ENCODE data around the gene LRRC74A.
"Not testable (repeated sequence)": the region's sequence is repeated elsewhere in the genome, so short reads cannot be mapped to it uniquely, and the experiment has no call there.

Gene LRRC74A

GRCh38 chr14:76909266-76909665 is 83.1 kb downstream of the LRRC74A start:
- ChIA-PET POLR2A (interaction anchor here (0.6 kb wide), 1 partner anchor 62 kb away, joined by 3 read pairs; no protein-coding TSS in a partner anchor), CTCF (interaction anchor here (0.9 to 18.5 kb wide), 13 partner anchors 10 to 161 kb away, joined by 3 to 421 read pairs (median 5); partner anchors contain the start of gene IRF2BPL)
- peak overlapping the region in 2 of 7 experiments; percentile 24 to 28 for H3K4me3 ChIP-seq (ENCODE audit: control insufficient read depth in 1 of 7, extremely low read depth in 1 of 7, insufficient read depth in 4 of 7, low read depth in 2 of 7, low read length in 6 of 7)
- no peaks in the 10 kb centered on the region for H3K9me3 ChIP-seq (ENCODE audit: control extremely low read depth in 1 of 5, control insufficient read depth in 4 of 5, insufficient read depth in 2 of 5, low read depth in 1 of 5, low read length in 4 of 5)
- no peaks in the 10 kb centered on the region for H3K27me3 ChIP-seq (replicated peaks in 2 of 5; ENCODE audit: control insufficient read depth in 4 of 5, insufficient read depth in 5 of 5, low read length in 4 of 5)
- H3K27ac ChIP-seq (ENCODE audit: insufficient read depth in 1 of 2, low read depth in 1 of 2, low read length in 2 of 2, poor library complexity in 1 of 2, severe bottlenecking in 2 of 2): peak overlapping the region; percentile 56 to 79
- no peak for DNase-seq
- WGBS (ENCODE audit: insufficient coverage): 71% methylated on average over 2 of the region's 2 CpGs
- H3K4me1 ChIP-seq (ENCODE audit: control extremely low read depth in 1 of 4, control insufficient read depth in 4 of 4, insufficient read depth in 4 of 4, low read length in 3 of 4): peaks cover 2 to 40% (median 21%) of the 10 kb centered on the region in 4 experiments
- no peaks in the 10 kb centered on the region for H3K36me3 ChIP-seq (ENCODE audit: control insufficient read depth in 4 of 4, insufficient read depth in 4 of 4, low read length in 3 of 4)

DNA sequence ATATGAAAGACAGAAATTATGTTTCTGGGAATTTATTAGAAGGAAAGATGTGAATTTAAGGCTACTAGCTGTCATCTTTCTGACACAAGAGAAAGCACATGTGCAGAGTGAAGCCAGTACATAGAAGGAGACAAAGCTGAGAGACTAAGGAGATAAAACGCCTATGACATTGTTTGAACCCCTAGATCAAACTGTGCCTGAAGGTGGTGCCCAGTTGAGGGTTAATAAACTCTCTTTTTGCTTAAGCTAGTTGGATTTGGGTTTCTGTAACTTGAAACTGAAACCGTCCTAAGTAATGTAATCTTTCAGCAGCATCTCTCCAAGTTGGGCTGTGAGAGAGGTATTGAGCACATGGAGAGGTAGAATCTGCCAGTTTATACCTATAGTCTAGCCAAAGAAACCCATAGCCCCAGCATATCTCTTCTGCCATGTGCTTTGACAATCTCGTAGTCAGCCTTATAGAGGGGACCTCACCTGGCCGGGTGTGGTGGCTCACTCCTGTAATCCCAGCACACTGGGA is 84.2 kb downstream of the LRRC74A start:
- CTCF ChIA-PET: interaction anchor here (0.7 to 18.5 kb wide), 13 partner anchors 11 to 181 kb away, joined by 3 to 421 read pairs (median 5); partner anchors contain the start of gene IRF2BPL
- H3K27me3 ChIP-seq (replicated peaks in 2 of 5; ENCODE audit: control insufficient read depth in 4 of 5, insufficient read depth in 5 of 5, low read length in 4 of 5): no peaks in the 10 kb centered on the region
- H3K9me3 ChIP-seq (ENCODE audit: control extremely low read depth in 1 of 5, control insufficient read depth in 4 of 5, insufficient read depth in 2 of 5, low read depth in 1 of 5, low read length in 4 of 5): no peaks in the 10 kb centered on the region
- H3K36me3 ChIP-seq (ENCODE audit: control insufficient read depth in 4 of 4, insufficient read depth in 4 of 4, low read length in 3 of 4): no peaks in the 10 kb centered on the region
- POLR2A ChIA-PET: no interaction called here
- H3K4me1 ChIP-seq (ENCODE audit: control extremely low read depth in 1 of 4, control insufficient read depth in 4 of 4, insufficient read depth in 4 of 4, low read length in 3 of 4): peaks cover 2 to 44% (median 18%) of the 10 kb centered on the region in 4 experiments
- WGBS (ENCODE audit: insufficient coverage): 97% methylated on average over 3 of the region's 4 CpGs
- no peak overlapping the region for H3K27ac ChIP-seq (ENCODE audit: insufficient read depth in 1 of 2, low read depth in 1 of 2, low read length in 2 of 2, poor library complexity in 1 of 2, severe bottlenecking in 2 of 2)
- peak in 2 of 3 donors; percentile 22 to 28 for DNase-seq
- no peak overlapping the region for H3K4me3 ChIP-seq (ENCODE audit: control insufficient read depth in 1 of 7, extremely low read depth in 1 of 7, insufficient read depth in 4 of 7, low read depth in 2 of 7, low read length in 6 of 7)

DNA sequence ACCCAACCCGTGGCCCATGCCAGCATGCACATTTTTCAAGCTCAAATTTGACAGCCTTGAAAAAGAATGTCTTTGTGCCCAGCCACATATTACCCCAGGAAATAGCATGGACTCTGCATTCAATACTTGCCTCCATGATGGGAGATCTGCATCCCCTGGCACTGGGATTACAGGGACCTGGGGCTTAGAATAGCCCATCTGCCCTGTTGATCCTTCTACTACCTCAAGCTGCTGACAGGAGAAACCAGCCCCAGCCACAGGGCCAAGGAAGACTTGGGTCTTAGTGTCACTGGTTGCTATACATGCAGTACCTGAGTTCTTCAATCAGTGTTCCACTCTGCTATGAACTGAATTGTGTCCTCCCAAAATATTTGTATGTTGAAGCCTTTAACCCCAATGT is 85.3 kb downstream of the LRRC74A start:
- CTCF ChIA-PET: interaction anchor here (0.7 to 18.5 kb wide), 12 partner anchors 16 to 335 kb away, joined by 3 to 421 read pairs (median 22); partner anchors contain the start of gene IRF2BPL
- POLR2A ChIA-PET: no interaction called here

GRCh38 chr14:76914533-76915081 is 88.4 kb downstream of the LRRC74A start:
- H3K9me3 ChIP-seq (ENCODE audit: control extremely low read depth in 1 of 5, control insufficient read depth in 4 of 5, insufficient read depth in 2 of 5, low read depth in 1 of 5, low read length in 4 of 5); H3K27ac ChIP-seq (ENCODE audit: insufficient read depth in 1 of 2, low read depth in 1 of 2, low read length in 2 of 2, poor library complexity in 1 of 2, severe bottlenecking in 2 of 2); DNase-seq; H3K36me3 ChIP-seq (ENCODE audit: control insufficient read depth in 4 of 4, insufficient read depth in 4 of 4, low read length in 3 of 4); POLR2A ChIA-PET; H3K4me3 ChIP-seq (ENCODE audit: control insufficient read depth in 1 of 7, extremely low read depth in 1 of 7, insufficient read depth in 4 of 7, low read depth in 2 of 7, low read length in 6 of 7); H3K27me3 ChIP-seq (replicated peaks in 2 of 5; ENCODE audit: control insufficient read depth in 4 of 5, insufficient read depth in 5 of 5, low read length in 4 of 5): not testable (repeated sequence)
- 87% methylated on average over 7 of the region's 8 CpGs for WGBS (ENCODE audit: insufficient coverage)
- CTCF ChIA-PET: interaction anchor here (0.8 to 18.5 kb wide), 18 partner anchors 10 to 181 kb away, joined by 3 to 421 read pairs (median 14); partner anchors contain the start of gene IRF2BPL
- H3K4me1 ChIP-seq (ENCODE audit: control extremely low read depth in 1 of 4, control insufficient read depth in 4 of 4, insufficient read depth in 4 of 4, low read length in 3 of 4): peaks cover 8 to 75% (median 45%) of the 10 kb centered on the region in 4 experiments

More for the DNA sequence above, 85.3 kb downstream of the LRRC74A start:
- H3K4me1 ChIP-seq (ENCODE audit: control extremely low read depth in 1 of 4, control insufficient read depth in 4 of 4, insufficient read depth in 4 of 4, low read length in 3 of 4): peaks cover 2 to 53% (median 26%) of the 10 kb centered on the region in 4 experiments
- H3K27ac ChIP-seq (ENCODE audit: insufficient read depth in 1 of 2, low read depth in 1 of 2, low read length in 2 of 2, poor library complexity in 1 of 2, severe bottlenecking in 2 of 2): no peak overlapping the region
- WGBS (ENCODE audit: insufficient coverage): 67% methylated on average over 1 of the region's 1 CpG
- no peaks in the 10 kb centered on the region for H3K9me3 ChIP-seq (ENCODE audit: control extremely low read depth in 1 of 5, control insufficient read depth in 4 of 5, insufficient read depth in 2 of 5, low read depth in 1 of 5, low read length in 4 of 5)
- DNase-seq: no peak
- no peaks in the 10 kb centered on the region for H3K36me3 ChIP-seq (ENCODE audit: control insufficient read depth in 4 of 4, insufficient read depth in 4 of 4, low read length in 3 of 4)
- H3K27me3 ChIP-seq (replicated peaks in 2 of 5; ENCODE audit: control insufficient read depth in 4 of 5, insufficient read depth in 5 of 5, low read length in 4 of 5): no peaks in the 10 kb centered on the region
- H3K4me3 ChIP-seq (ENCODE audit: control insufficient read depth in 1 of 7, extremely low read depth in 1 of 7, insufficient read depth in 4 of 7, low read depth in 2 of 7, low read length in 6 of 7): no peak overlapping the region

- Histone ChIP-seq H3K27me3 (replicated peaks in 2 of 5; ENCODE audit: control insufficient read depth in 4 of 5, insufficient read depth in 5 of 5, low read length in 4 of 5) (no peaks in the 10 kb centered on the region), H3K4me1 (ENCODE audit: control extremely low read depth in 1 of 4, control insufficient read depth in 4 of 4, insufficient read depth in 4 of 4, low read length in 3 of 4) (peaks cover 8 to 88% (median 61%) of the 10 kb centered on the region in 4 experiments), H3K36me3 (ENCODE audit: control insufficient read depth in 4 of 4, insufficient read depth in 4 of 4, low read length in 3 of 4) (no peaks in the 10 kb centered on the region), H3K9me3 (ENCODE audit: control extremely low read depth in 1 of 5, control insufficient read depth in 4 of 5, insufficient read depth in 2 of 5, low read depth in 1 of 5, low read length in 4 of 5) (no peaks in the 10 kb centered on the region), H3K27ac (ENCODE audit: insufficient read depth in 1 of 2, low read depth in 1 of 2, low read length in 2 of 2, poor library complexity in 1 of 2, severe bottlenecking in 2 of 2) (no peak overlapping the region), H3K4me3 (ENCODE audit: control insufficient read depth in 1 of 7, extremely low read depth in 1 of 7, insufficient read depth in 4 of 7, low read depth in 2 of 7, low read length in 6 of 7) (peak overlapping the region in 1 of 7 experiments; percentile 11)
- POLR2A ChIA-PET: interaction anchor here (0.8 kb wide), 1 partner anchor 8 kb away, joined by 3 read pairs; no protein-coding TSS in a partner anchor
- CTCF ChIA-PET: interaction anchor here (1.0 to 18.5 kb wide), 16 partner anchors 10 to 155 kb away, joined by 3 to 421 read pairs (median 8); partner anchors contain the start of gene IRF2BPL
- peak in 2 of 3 donors; percentile 31 to 38 for DNase-seq
- 61% methylated on average over 12 of the region's 15 CpGs for WGBS (ENCODE audit: insufficient coverage)
Measured at GRCh38 chr14:76916040-76916715, 90.0 kb downstream of the LRRC74A start.

DNA sequence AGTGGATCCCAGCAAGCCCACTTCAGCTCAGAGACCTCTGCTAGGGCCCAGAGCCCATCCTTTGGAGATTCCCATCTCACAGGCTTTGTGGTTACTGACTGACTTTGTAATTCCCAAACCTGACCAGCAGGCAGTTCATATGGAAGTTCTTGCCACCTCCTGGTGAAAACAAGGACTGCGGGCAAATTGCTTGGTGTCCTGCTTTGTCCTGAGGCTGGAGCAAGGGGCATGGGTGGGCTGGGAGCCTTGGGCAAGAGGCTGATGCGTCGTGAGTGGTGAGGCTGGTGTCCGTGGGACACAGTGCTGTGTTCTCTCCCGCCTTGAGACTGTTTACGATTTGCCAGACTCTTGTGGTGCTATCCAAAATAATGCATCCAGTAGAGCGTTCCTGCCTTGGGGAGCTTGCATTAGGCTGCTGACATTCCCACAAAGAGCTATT is 91.0 kb downstream of the LRRC74A start:
- Histone ChIP-seq H3K4me1 (ENCODE audit: control extremely low read depth in 1 of 4, control insufficient read depth in 4 of 4, insufficient read depth in 4 of 4, low read length in 3 of 4) (peaks cover 8 to 86% (median 71%) of the 10 kb centered on the region in 4 experiments), H3K36me3 (ENCODE audit: control insufficient read depth in 4 of 4, insufficient read depth in 4 of 4, low read length in 3 of 4) (no peaks in the 10 kb centered on the region), H3K27ac (ENCODE audit: insufficient read depth in 1 of 2, low read depth in 1 of 2, low read length in 2 of 2, poor library complexity in 1 of 2, severe bottlenecking in 2 of 2) (no peak overlapping the region), H3K27me3 (replicated peaks in 2 of 5; ENCODE audit: control insufficient read depth in 4 of 5, insufficient read depth in 5 of 5, low read length in 4 of 5) (no peaks in the 10 kb centered on the region), H3K9me3 (ENCODE audit: control extremely low read depth in 1 of 5, control insufficient read depth in 4 of 5, insufficient read depth in 2 of 5, low read depth in 1 of 5, low read length in 4 of 5) (no peaks in the 10 kb centered on the region), H3K4me3 (ENCODE audit: control insufficient read depth in 1 of 7, extremely low read depth in 1 of 7, insufficient read depth in 4 of 7, low read depth in 2 of 7, low read length in 6 of 7) (no peak overlapping the region)
- WGBS (ENCODE audit: insufficient coverage): 96% methylated on average over 7 of the region's 7 CpGs
- CTCF ChIA-PET: interaction anchor here (0.7 to 18.5 kb wide), 21 partner anchors 9 to 154 kb away, joined by 3 to 421 read pairs (median 6); partner anchors contain the start of gene IRF2BPL
- peak; percentile 35 to 44 (median 39) for DNase-seq
- POLR2A ChIA-PET: interaction anchor here (0.5 kb wide), 1 partner anchor 84 kb away, joined by 3 read pairs; no protein-coding TSS in a partner anchor
